ENCODE results near the gene USP32.

USP32 gene

GRCh38 chr17:60161598-60162330 is 230.2 kb downstream of the USP32 start:
- peaks cover 5% of the 10 kb centered on the region; the same call in 1 of the 2 replicates for H3K27me3 ChIP-seq (ENCODE audit: insufficient read depth, low read length)
- H4K20me1 ChIP-seq (ENCODE audit: insufficient read depth, low read length), result no peaks in the 10 kb centered on the region
- H3K9me3 ChIP-seq (ENCODE audit: low read length), result no peaks in the 10 kb centered on the region
- H3K79me2 ChIP-seq (ENCODE audit: insufficient read depth, low read length), result no peaks in the 10 kb centered on the region
- TF ChIP-seq CTCF (IDR thresholded peaks at IDR 0.05; ENCODE audit: low read length), result no peak
- no peak for TF ChIP-seq EZH2 (IDR thresholded peaks at IDR 0.05; ENCODE audit: borderline replicate concordance, low read length)
- H3F3A ChIP-seq (ENCODE audit: insufficient read depth, low read length), result no peaks in the 10 kb centered on the region; the same call in 1 of the 2 replicates
- H2AFZ ChIP-seq (ENCODE audit: low read length), result no peak overlapping the region
- H3K4me2 ChIP-seq (ENCODE audit: low read length), result no peak overlapping the region
- no peak overlapping the region for H3K9ac ChIP-seq (ENCODE audit: low read length)
- H3K27ac ChIP-seq (ENCODE audit: low read depth, low read length, poor library complexity, severe bottlenecking), result no peak overlapping the region
- H3K4me1 ChIP-seq (ENCODE audit: insufficient read depth, low read length, severe bottlenecking), result no peaks in the 10 kb centered on the region
- no peaks in the 10 kb centered on the region for H3K36me3 ChIP-seq (ENCODE audit: insufficient read depth, low read length)
- no peak overlapping the region for H3K4me3 ChIP-seq (ENCODE audit: low read depth, low read length, poor library complexity, severe bottlenecking)
- no peaks in the 10 kb centered on the region for H3K9me2 ChIP-seq (ENCODE audit: low read depth, low read length)

- peaks cover 5% of the 10 kb centered on the region; the same call in 1 of the 2 replicates for H3K27me3 ChIP-seq (ENCODE audit: insufficient read depth, low read length)
- H3K9me3 ChIP-seq (ENCODE audit: low read length), result no peaks in the 10 kb centered on the region
- no peaks in the 10 kb centered on the region for H4K20me1 ChIP-seq (ENCODE audit: insufficient read depth, low read length)
- no peaks in the 10 kb centered on the region for H3K4me1 ChIP-seq (ENCODE audit: insufficient read depth, low read length, severe bottlenecking)
- no peak overlapping the region for H3K9ac ChIP-seq (ENCODE audit: low read length)
- H3K4me3 ChIP-seq (ENCODE audit: low read depth, low read length, poor library complexity, severe bottlenecking), result no peak overlapping the region
- H2AFZ ChIP-seq (ENCODE audit: low read length), result no peak overlapping the region
- H3K79me2 ChIP-seq (ENCODE audit: insufficient read depth, low read length), result no peaks in the 10 kb centered on the region
- no peaks in the 10 kb centered on the region for H3K36me3 ChIP-seq (ENCODE audit: insufficient read depth, low read length)
- no peak overlapping the region for H3K27ac ChIP-seq (ENCODE audit: low read depth, low read length, poor library complexity, severe bottlenecking)
- no peaks in the 10 kb centered on the region for H3K9me2 ChIP-seq (ENCODE audit: low read depth, low read length)
- H3K4me2 ChIP-seq (ENCODE audit: low read length), result no peak overlapping the region
- H3F3A ChIP-seq (ENCODE audit: insufficient read depth, low read length), result no peaks in the 10 kb centered on the region; the same call in 1 of the 2 replicates
- TF ChIP-seq EZH2 (IDR thresholded peaks at IDR 0.05; ENCODE audit: borderline replicate concordance, low read length) (no peak), CTCF (IDR thresholded peaks at IDR 0.05; ENCODE audit: low read length) (no peak)
Measured at GRCh38 chr17:60160829-60161501, 231.0 kb downstream of the USP32 start.

- no peaks in the 10 kb centered on the region for H3K4me1 ChIP-seq (ENCODE audit: insufficient read depth, low read length, severe bottlenecking)
- H3K9ac ChIP-seq (ENCODE audit: low read length), result no peak overlapping the region
- H3K9me2 ChIP-seq (ENCODE audit: low read depth, low read length), result no peaks in the 10 kb centered on the region
- no peak overlapping the region for H2AFZ ChIP-seq (ENCODE audit: low read length)
- H3K27me3 ChIP-seq (ENCODE audit: insufficient read depth, low read length), result peaks cover 15% of the 10 kb centered on the region; the same call in 1 of the 2 replicates
- no peaks in the 10 kb centered on the region for H3K9me3 ChIP-seq (ENCODE audit: low read length)
- H3K27ac ChIP-seq (ENCODE audit: low read depth, low read length, poor library complexity, severe bottlenecking), result no peak overlapping the region
- H3K79me2 ChIP-seq (ENCODE audit: insufficient read depth, low read length), result no peaks in the 10 kb centered on the region
- H4K20me1 ChIP-seq (ENCODE audit: insufficient read depth, low read length), result no peaks in the 10 kb centered on the region
- no peak overlapping the region for H3K4me2 ChIP-seq (ENCODE audit: low read length)
- H3K36me3 ChIP-seq (ENCODE audit: insufficient read depth, low read length), result no peaks in the 10 kb centered on the region
- TF ChIP-seq EZH2 (IDR thresholded peaks at IDR 0.05; ENCODE audit: borderline replicate concordance, low read length) (no peak), CTCF (IDR thresholded peaks at IDR 0.05; ENCODE audit: low read length) (no peak)
- no peaks in the 10 kb centered on the region; the same call in 1 of the 2 replicates for H3F3A ChIP-seq (ENCODE audit: insufficient read depth, low read length)
- H3K4me3 ChIP-seq (ENCODE audit: low read depth, low read length, poor library complexity, severe bottlenecking), result no peak overlapping the region
Measured at GRCh38 chr17:60159479-60159866, 232.5 kb downstream of the USP32 start.

Data from OCI-LY1 (cell line).